ENCODE data around the gene GPR137.

The GPR137 gene

GRCh38 chr11:64249563-64250414 lies 35.9 kb upstream of the GPR137 start:
- DNase-seq, result no peak

- DNase-seq, result no peak
These were observed 35.1 kb upstream of the GPR137 start for GRCh38 chr11:64250415-64251015.

GRCh38 chr11:64251016-64251752 lies 34.5 kb upstream of the GPR137 start, which contains the start of gene PLCB3:
TSS of gene PLCB3 (plus strand) at chr11:64251530. CDS start at chr11:64251650, 120 bp downstream.
- no peak for DNase-seq

- no peak for DNase-seq
These were observed 34.0 kb upstream of the GPR137 start for GRCh38 chr11:64251753-64252002.

- no peak for DNase-seq
These were observed 33.4 kb upstream of the GPR137 start for GRCh38 chr11:64252003-64252872.

- DNase-seq, result no peak
These were observed 32.6 kb upstream of the GPR137 start for GRCh38 chr11:64253043-64253442.

GRCh38 chr11:64253481-64253880 lies 32.2 kb upstream of the GPR137 start:
- no peak for DNase-seq

- DNase-seq, result no peak
These were observed 31.3 kb upstream of the GPR137 start for GRCh38 chr11:64254326-64254725.

GRCh38 chr11:64255135-64256128 lies 30.2 kb upstream of the GPR137 start:
- DNase-seq, result no peak

GRCh38 chr11:64256300-64256699 lies 29.3 kb upstream of the GPR137 start:
- DNase-seq, result no peak

- no peak for DNase-seq
These were observed 27.3 kb upstream of the GPR137 start for GRCh38 chr11:64258356-64258755.

GRCh38 chr11:64258946-64259532 lies 26.6 kb upstream of the GPR137 start:
- no peak for DNase-seq

GRCh38 chr11:64259533-64260067 lies 26.0 kb upstream of the GPR137 start:
- DNase-seq, result no peak

GRCh38 chr11:64260147-64260708 lies 25.4 kb upstream of the GPR137 start:
- DNase-seq, result no peak

GRCh38 chr11:64261556-64262080 lies 24.0 kb upstream of the GPR137 start:
- DNase-seq, result no peak

- DNase-seq, result no peak
These were observed 23.2 kb upstream of the GPR137 start for GRCh38 chr11:64262271-64263002.

- DNase-seq, result no peak
These were observed 22.4 kb upstream of the GPR137 start for GRCh38 chr11:64263021-64263946.

GRCh38 chr11:64263947-64264317 lies 21.7 kb upstream of the GPR137 start:
- no peak for DNase-seq
